ENCODE measurements around the gene C2orf74. TPM values are rescaled to one million over a fixed set of nuclear protein-coding genes. Genes with fewer than 3 reads are reported as not detected.

The C2orf74 gene
- total RNA-seq, 1 donor from 2014 or later = 18.3 TPM

- H3K27me3 ChIP-seq (ENCODE audit: control insufficient read depth, insufficient read depth, low read length) = no peaks in the 10 kb centered on the region
- no peak for DNase-seq (ENCODE audit: low read depth)
- no peak overlapping the region for H3K4me3 ChIP-seq (ENCODE audit: low read depth, low read length)
- TF ChIP-seq CTCF (IDR thresholded peaks at IDR 0.05; ENCODE audit: insufficient read depth, low read length, poor library complexity, severe bottlenecking) = no peak
- H3K36me3 ChIP-seq (ENCODE audit: control insufficient read depth, insufficient read depth, low read length) = no peaks in the 10 kb centered on the region
Observed at GRCh38 chr2:61173116-61173515, 11.1 kb downstream of the C2orf74 start.

GRCh38 chr2:61175036-61175435 lies 13.0 kb downstream of the C2orf74 start:
- DNase-seq (ENCODE audit: low read depth) = no peak
- H3K27me3 ChIP-seq (ENCODE audit: control insufficient read depth, insufficient read depth, low read length) = no peaks in the 10 kb centered on the region
- H3K36me3 ChIP-seq (ENCODE audit: control insufficient read depth, insufficient read depth, low read length) = no peaks in the 10 kb centered on the region
- no peak for TF ChIP-seq CTCF (IDR thresholded peaks at IDR 0.05; ENCODE audit: insufficient read depth, low read length, poor library complexity, severe bottlenecking)
- no peak overlapping the region for H3K4me3 ChIP-seq (ENCODE audit: low read depth, low read length)

GRCh38 chr2:61176755-61177726 lies 15.1 kb downstream of the C2orf74 start:
- DNase-seq (ENCODE audit: low read depth) = peak; percentile 42
- no peaks in the 10 kb centered on the region for H3K27me3 ChIP-seq (ENCODE audit: control insufficient read depth, insufficient read depth, low read length)
- TF ChIP-seq CTCF (IDR thresholded peaks at IDR 0.05; ENCODE audit: insufficient read depth, low read length, poor library complexity, severe bottlenecking) = no peak
- H3K4me3 ChIP-seq (ENCODE audit: low read depth, low read length) = peak overlapping the region; percentile 65
- H3K36me3 ChIP-seq (ENCODE audit: control insufficient read depth, insufficient read depth, low read length) = peaks cover 1% of the 10 kb centered on the region

- Histone ChIP-seq H3K4me3 (ENCODE audit: low read depth, low read length) (peak overlapping the region; percentile 59), H3K36me3 (ENCODE audit: control insufficient read depth, insufficient read depth, low read length) (peaks cover 1% of the 10 kb centered on the region), H3K27me3 (ENCODE audit: control insufficient read depth, insufficient read depth, low read length) (no peaks in the 10 kb centered on the region)
- no peak for TF ChIP-seq CTCF (IDR thresholded peaks at IDR 0.05; ENCODE audit: insufficient read depth, low read length, poor library complexity, severe bottlenecking)
- no peak for DNase-seq (ENCODE audit: low read depth)
Observed at GRCh38 chr2:61177727-61178549, 15.9 kb downstream of the C2orf74 start.

- TF ChIP-seq CTCF (IDR thresholded peaks at IDR 0.05; ENCODE audit: insufficient read depth, low read length, poor library complexity, severe bottlenecking) = no peak
- Histone ChIP-seq H3K36me3 (ENCODE audit: control insufficient read depth, insufficient read depth, low read length) (peaks cover 1% of the 10 kb centered on the region), H3K4me3 (ENCODE audit: low read depth, low read length) (no peak overlapping the region), H3K27me3 (ENCODE audit: control insufficient read depth, insufficient read depth, low read length) (no peaks in the 10 kb centered on the region)
- no peak for DNase-seq (ENCODE audit: low read depth)
Observed at GRCh38 chr2:61178603-61179545, 16.9 kb downstream of the C2orf74 start.

Data from kidney epithelial cell (primary cell).